IMR-90 (cell line): ENCODE results near the gene USP24. TPM values are rescaled to one million over a fixed set of nuclear protein-coding genes. Genes with fewer than 3 reads are reported as not detected.

Source experiments
- ATAC-seq: fragments of 200-7000 bp; cut with Tn5 transposase; 2 replicates; pipeline ENCODE4 v1.9.1; 2020; ENCODE audit warnings: low read depth, mild to moderate bottlenecking, moderate library complexity
- BruUV-seq: library from RNA; stranded (reverse); fragments of 400-500 nt; replicated peaks from 2 replicates; lab custom pipeline; 2021; lab: Mats Ljungman, UMichigan
- CTCF ChIA-PET: fragments of 300-600 bp; formaldehyde crosslinking; extraction: SDS; loops from one replicate; lab custom pipeline; 2021; ENCODE audit warnings: antibody characterized with exemption; lab: Yijun Ruan, JAX
- POLR2A ChIA-PET: fragments of 300-600 bp; sonication (Branson Sonifier 250); formaldehyde crosslinking; loops from one replicate; lab custom pipeline; 2022; ENCODE audit warnings: antibody characterized with exemption; ENCODE audit not compliant: unreplicated experiment; lab: Charles Lee
- DNase-seq: peaks from one replicate; pipeline ENCODE4 v3.0.0; 2013
- H2AFZ ChIP-seq: replicated peaks from 2 replicates; pipeline ENCODE3; 2013; ENCODE audit warnings: low read length, mild to moderate bottlenecking; ENCODE audit not compliant: poor library complexity
- H2AK5ac ChIP-seq: 2 replicates; pipeline ENCODE4 v1.6.1; 2013; ENCODE audit warnings: low read depth, low read length, inconsistent platforms
- H2AK9ac ChIP-seq: replicated peaks from 2 replicates; pipeline ENCODE3; 2013; ENCODE audit warnings: mild to moderate bottlenecking, low read depth, low read length, moderate library complexity; ENCODE audit not compliant: poor library complexity
- H2BK120ac ChIP-seq: 2 replicates; pipeline ENCODE4 v1.6.1; 2013; ENCODE audit warnings: low read depth, low read length, inconsistent platforms
- H2BK15ac ChIP-seq: 3 replicates; pipeline ENCODE4 v1.6.1; 2013; ENCODE audit warnings: low read depth, low read length, inconsistent platforms
- H2BK20ac ChIP-seq: 2 replicates; pipeline ENCODE4 v1.6.1; 2013; ENCODE audit warnings: low read depth, mild to moderate bottlenecking, inconsistent platforms, low read length, moderate library complexity
- H2BK5ac ChIP-seq: 2 replicates; pipeline ENCODE4 v1.6.1; 2013; ENCODE audit warnings: mild to moderate bottlenecking, low read depth, low read length, inconsistent platforms; ENCODE audit not compliant: poor library complexity, severe bottlenecking
- H3K14ac ChIP-seq: replicated peaks from 2 replicates; pipeline ENCODE4 v1.6.1; 2013; ENCODE audit warnings: low read depth, low read length, inconsistent platforms
- H3K18ac ChIP-seq: 2 replicates; pipeline ENCODE4 v1.6.1; 2013; ENCODE audit warnings: low read depth, low read length, control low read depth
- H3K23ac ChIP-seq: 2 replicates; pipeline ENCODE4 v1.6.1; 2013; ENCODE audit warnings: low read depth, low read length, inconsistent platforms
- H3K27ac ChIP-seq: 2 replicates; pipeline ENCODE4 v1.5.1; 2013; ENCODE audit warnings: mild to moderate bottlenecking, control low read depth, low read length; ENCODE audit not compliant: insufficient read depth
- H3K27me3 ChIP-seq: 2 replicates; pipeline ENCODE4 v1.6.1; 2013; ENCODE audit warnings: low read length; ENCODE audit not compliant: control insufficient read depth, insufficient read depth
- H3K36me3 ChIP-seq: 2 replicates; pipeline ENCODE4 v1.6.1; 2013; ENCODE audit warnings: low read length, mixed read lengths; ENCODE audit not compliant: control insufficient read depth, insufficient read depth
- H3K4ac ChIP-seq: 2 replicates; pipeline ENCODE4 v1.6.1; 2013; ENCODE audit warnings: low read depth, low read length, inconsistent platforms
- H3K4me1 ChIP-seq: 2 replicates; pipeline ENCODE4 v1.6.1; 2013; ENCODE audit warnings: low read length, mixed read lengths; ENCODE audit not compliant: control insufficient read depth, insufficient read depth
- H3K4me2 ChIP-seq: 2 replicates; pipeline ENCODE4 v1.6.1; 2013; ENCODE audit warnings: low read depth, mild to moderate bottlenecking, control low read depth, low read length, moderate library complexity
- H3K4me3 ChIP-seq: 2 replicates; pipeline ENCODE4 v1.5.1; 2013; ENCODE audit warnings: low read depth, mild to moderate bottlenecking, control low read depth, low read length, moderate library complexity; ENCODE audit not compliant: insufficient read depth
- H3K56ac ChIP-seq: 2 replicates; pipeline ENCODE4 v1.6.1; 2013; ENCODE audit warnings: low read length, inconsistent platforms; ENCODE audit not compliant: insufficient read depth; ENCODE audit errors: extremely low read depth
- H3K79me1 ChIP-seq, 2 experiments: 2 replicates each; pipeline ENCODE4 v1.6.1; 2013; ENCODE audit warnings: low read length in 2 of 2, inconsistent platforms in 1 of 2, low read depth in 1 of 2
- H3K9ac ChIP-seq: 2 replicates; pipeline ENCODE4 v1.6.1; 2013; ENCODE audit warnings: low read depth, low read length, control low read depth
- H3K9me1 ChIP-seq: 2 replicates; pipeline ENCODE4 v1.6.1; 2013; ENCODE audit warnings: low read length, inconsistent platforms; ENCODE audit not compliant: insufficient read depth
- H3K9me3 ChIP-seq: 2 replicates; pipeline ENCODE4 v1.6.1; 2013; ENCODE audit warnings: low read length; ENCODE audit not compliant: control insufficient read depth, insufficient read depth
- H4K20me1 ChIP-seq: 2 replicates; pipeline ENCODE4 v1.6.1; 2013; ENCODE audit warnings: low read length, inconsistent platforms; ENCODE audit not compliant: insufficient read depth
- H4K5ac ChIP-seq: 2 replicates; pipeline ENCODE4 v1.6.1; 2013; ENCODE audit warnings: mild to moderate bottlenecking, low read depth, low read length, control low read depth
- H4K8ac ChIP-seq, 2 experiments: 2 replicates each; pipeline ENCODE4 v1.6.1; 2013; ENCODE audit warnings: low read depth in 2 of 2, low read length in 2 of 2, control low read depth in 1 of 2, inconsistent platforms in 1 of 2
- H4K91ac ChIP-seq: 2 replicates; pipeline ENCODE4 v1.6.1; 2013; ENCODE audit warnings: low read depth, low read length, inconsistent platforms; ENCODE audit not compliant: insufficient read depth
- BHLHE40 ChIP-seq: fragments of 150-350 bp; IDR thresholded peaks from 2 replicates; pipeline ENCODE4 v1.6.1; 2016; ENCODE audit warnings: mild to moderate bottlenecking, low read depth, low read length
- CEBPB ChIP-seq: IDR thresholded peaks from 2 replicates; pipeline ENCODE4 v1.6.1; 2012; ENCODE audit warnings: low read depth, low read length, improper control_type of control experiment
- CHD1 ChIP-seq: IDR thresholded peaks from 2 replicates; pipeline ENCODE4 v1.6.1; 2012; ENCODE audit warnings: low read depth, low read length, improper control_type of control experiment
- CTCF ChIP-seq: conservative IDR thresholded peaks from 2 replicates; pipeline ENCODE4 v1.5.1; 2012; ENCODE audit warnings: mild to moderate bottlenecking, low read depth, low read length, improper control_type of control experiment
- FOS ChIP-seq: fragments of 150-350 bp; IDR thresholded peaks from 2 replicates; pipeline ENCODE4 v1.6.1; 2016; ENCODE audit warnings: low read depth, low read length
- MAZ ChIP-seq: IDR thresholded peaks from 2 replicates; pipeline ENCODE4 v1.6.1; 2012; ENCODE audit warnings: low read depth, mild to moderate bottlenecking, low read length, improper control_type of control experiment, moderate library complexity, borderline replicate concordance
- MXI1 ChIP-seq: IDR thresholded peaks from 2 replicates; pipeline ENCODE4 v1.6.1; 2012; ENCODE audit warnings: low read depth, mild to moderate bottlenecking, low read length, moderate library complexity, borderline replicate concordance
- NFE2L2 ChIP-seq: fragments of 150-350 bp; IDR thresholded peaks from 2 replicates; pipeline ENCODE4 v1.6.1; 2016; ENCODE audit warnings: low read depth, mild to moderate bottlenecking, low read length
- POLR2A ChIP-seq: IDR thresholded peaks from 2 replicates; pipeline ENCODE4 v1.6.1; 2012; ENCODE audit warnings: mild to moderate bottlenecking, low read depth, low read length
- RAD21 ChIP-seq: IDR thresholded peaks from 2 replicates; pipeline ENCODE4 v1.6.1; 2012; ENCODE audit warnings: low read length, improper control_type of control experiment
- RCOR1 ChIP-seq: IDR thresholded peaks from 2 replicates; pipeline ENCODE4 v1.6.1; 2012; ENCODE audit warnings: mild to moderate bottlenecking, low read length, improper control_type of control experiment; ENCODE audit not compliant: insufficient replicate concordance
- RFX5 ChIP-seq: IDR thresholded peaks from 2 replicates; pipeline ENCODE4 v1.8.0; 2012; ENCODE audit warnings: low read depth, mild to moderate bottlenecking, low read length, moderate library complexity
- SMC3 ChIP-seq: fragments of 150-350 bp; IDR thresholded peaks from 2 replicates; pipeline ENCODE4 v1.6.1; 2016; ENCODE audit warnings: low read depth, mild to moderate bottlenecking, antibody characterized with exemption, low read length, moderate library complexity
- dilution Hi-C: fragments of 300-500 bp; cut with HindIII; formaldehyde crosslinking; loops from one replicate; pipeline ENCODE4 v1.14.3; 2018; ENCODE audit warnings: low sequenced_read_pairs; ENCODE audit not compliant: unreplicated experiment
- in situ Hi-C: fragments of 300-500 bp; cut with MboI; formaldehyde crosslinking; loops from 3 replicates; pipeline ENCODE4 v1.14.3; 2019; ENCODE audit warnings: low sequenced_read_pairs, inconsistent platforms, mixed read lengths
- intact Hi-C: fragments of 100-400 bp; cut with micrococcal nuclease; formaldehyde crosslinking; loops from 2 replicates; pipeline ENCODE4 v1.10.0; 2022
- polyA plus RNA-seq, 3 experiments: library from polyadenylated mRNA; depleted of rRNA; stranded (reverse); fragments of >200 nt; gene quantifications; 2 replicates each; pipeline ENCODE4 v1.2.3, GENCODE V29; 2012; ENCODE audit warnings: low replicate concordance in 1 of 3
- total RNA-seq: library from RNA; depleted of rRNA; stranded (reverse); fragments of >200 nt; gene quantifications from 2 replicates; pipeline ENCODE4 v1.2.3, GENCODE V29; 2012
- TF ChIP-seq, protein P1 (sequence below): fragments of 150-350 bp; IDR thresholded peaks from 2 replicates; pipeline ENCODE4 v1.6.1; 2017; ENCODE audit warnings: mild to moderate bottlenecking, antibody characterized with exemption, low read length, low read depth

Gene USP24
- total and polyA plus RNA-seq, 2 of the 4 experiments (the other 2 are of a cell fraction) = 8.4 to 36.7 TPM

GRCh38 chr1:55181666-55182065 lies 33.5 kb downstream of the USP24 start:
- CTCF ChIA-PET = no interaction called here

More at GRCh38 chr1:55181666-55182065, 33.5 kb downstream of the USP24 start:
- H3K4me2 ChIP-seq = no peak overlapping the region
- H3K18ac ChIP-seq = no peak overlapping the region
- in situ Hi-C loops = no loop called here
- intact Hi-C loops = no loop called here
- H2AK9ac ChIP-seq = no peak overlapping the region
- H3K27me3 ChIP-seq = no peaks in the 10 kb centered on the region
- peaks cover 40 to 62% of the 10 kb centered on the region in 2 experiments for H3K79me1 ChIP-seq
- H2AK5ac ChIP-seq = no peak overlapping the region
- no peak overlapping the region for H2BK5ac ChIP-seq
- H2AFZ ChIP-seq = no peak overlapping the region
- dilution Hi-C loops = no loop called here
- no TSS peak for BruUV-seq
- peaks cover 3% of the 10 kb centered on the region; the same call in 1 of the 2 replicates for H3K9me3 ChIP-seq
- no peak for ATAC-seq
- no peaks in the 10 kb centered on the region for H3K4me1 ChIP-seq
- no peak overlapping the region for H4K91ac ChIP-seq
- peaks cover 47% of the 10 kb centered on the region for H4K20me1 ChIP-seq
- no peak overlapping the region for H3K14ac ChIP-seq
- H3K9ac ChIP-seq = no peak overlapping the region
- H3K27ac ChIP-seq = no peak overlapping the region
- H3K9me1 ChIP-seq = no peaks in the 10 kb centered on the region
- H3K23ac ChIP-seq = no peak overlapping the region
- no peak overlapping the region for H4K5ac ChIP-seq
- H2BK120ac ChIP-seq = no peak overlapping the region
- TF ChIP-seq FOS (no peak), RCOR1 (no peak), CEBPB (no peak), BHLHE40 (no peak), MXI1 (no peak), CTCF (no peak), RFX5 (no peak), RAD21 (no peak), NFE2L2 (no peak), POLR2A (no peak), MAZ (no peak), CHD1 (no peak), SMC3 (no peak)
- TF ChIP-seq, protein P1, sequence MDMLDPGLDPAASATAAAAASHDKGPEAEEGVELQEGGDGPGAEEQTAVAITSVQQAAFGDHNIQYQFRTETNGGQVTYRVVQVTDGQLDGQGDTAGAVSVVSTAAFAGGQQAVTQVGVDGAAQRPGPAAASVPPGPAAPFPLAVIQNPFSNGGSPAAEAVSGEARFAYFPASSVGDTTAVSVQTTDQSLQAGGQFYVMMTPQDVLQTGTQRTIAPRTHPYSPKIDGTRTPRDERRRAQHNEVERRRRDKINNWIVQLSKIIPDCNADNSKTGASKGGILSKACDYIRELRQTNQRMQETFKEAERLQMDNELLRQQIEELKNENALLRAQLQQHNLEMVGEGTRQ = no peak
- no peak overlapping the region for H3K4me3 ChIP-seq
- no peak overlapping the region for H3K4ac ChIP-seq
- no peak for DNase-seq
- H2BK15ac ChIP-seq = no peak overlapping the region
- POLR2A ChIA-PET = no interaction called here
- H3K56ac ChIP-seq = no peak overlapping the region
- H4K8ac ChIP-seq = no peak overlapping the region
- H2BK20ac ChIP-seq = no peak overlapping the region
- peaks cover 1% of the 10 kb centered on the region; the same call in 1 of the 2 replicates for H3K36me3 ChIP-seq
